Hematopoietic multipotent progenitor cell treated with erythropoietin and hydrocortisone succinate and interleukin-3 and kit ligand, for 4 days (in vitro differentiated cells): Measurements from ENCODE around the gene PRKAR1B.

Source experiments
- DNase-seq: peaks from one replicate; pipeline ENCODE4 v3.0.0-alpha.2; 2015

Gene PRKAR1B

GRCh38 chr7:584122-584465 lies 143.0 kb downstream of the PRKAR1B start:
- peak; percentile 71 for DNase-seq

GRCh38 chr7:583410-584121 lies 143.5 kb downstream of the PRKAR1B start:
- DNase-seq = no peak

GRCh38 chr7:582931-583330 lies 144.2 kb downstream of the PRKAR1B start:
- no peak for DNase-seq

- no peak for DNase-seq
Measured at GRCh38 chr7:582081-582835, 144.8 kb downstream of the PRKAR1B start.

GRCh38 chr7:578386-578785 lies 148.7 kb downstream of the PRKAR1B start:
- no peak for DNase-seq

- no peak for DNase-seq
Measured at GRCh38 chr7:577741-578370, 149.2 kb downstream of the PRKAR1B start.

- no peak for DNase-seq
Measured at GRCh38 chr7:577278-577665, 149.8 kb downstream of the PRKAR1B start.

- DNase-seq = no peak
Measured at GRCh38 chr7:576524-577277, 150.4 kb downstream of the PRKAR1B start.

- DNase-seq = no peak
Measured at GRCh38 chr7:575425-576366, 151.4 kb downstream of the PRKAR1B start.

GRCh38 chr7:574661-575395 lies 152.3 kb downstream of the PRKAR1B start:
- DNase-seq = no peak

GRCh38 chr7:573933-574381 lies 153.1 kb downstream of the PRKAR1B start:
- no peak for DNase-seq

GRCh38 chr7:573269-573932 lies 153.7 kb downstream of the PRKAR1B start:
- no peak for DNase-seq

GRCh38 chr7:572416-573268 lies 154.4 kb downstream of the PRKAR1B start:
- no peak for DNase-seq

- no peak for DNase-seq
Measured at GRCh38 chr7:571718-572415, 155.2 kb downstream of the PRKAR1B start.

GRCh38 chr7:571096-571717 lies 155.9 kb downstream of the PRKAR1B start:
- DNase-seq = no peak

GRCh38 chr7:570801-571070 lies 156.3 kb downstream of the PRKAR1B start:
- no peak for DNase-seq

- no peak for DNase-seq
Measured at GRCh38 chr7:569996-570800, 156.9 kb downstream of the PRKAR1B start.
